Measurements from ENCODE around the gene PAQR9.

DNA sequence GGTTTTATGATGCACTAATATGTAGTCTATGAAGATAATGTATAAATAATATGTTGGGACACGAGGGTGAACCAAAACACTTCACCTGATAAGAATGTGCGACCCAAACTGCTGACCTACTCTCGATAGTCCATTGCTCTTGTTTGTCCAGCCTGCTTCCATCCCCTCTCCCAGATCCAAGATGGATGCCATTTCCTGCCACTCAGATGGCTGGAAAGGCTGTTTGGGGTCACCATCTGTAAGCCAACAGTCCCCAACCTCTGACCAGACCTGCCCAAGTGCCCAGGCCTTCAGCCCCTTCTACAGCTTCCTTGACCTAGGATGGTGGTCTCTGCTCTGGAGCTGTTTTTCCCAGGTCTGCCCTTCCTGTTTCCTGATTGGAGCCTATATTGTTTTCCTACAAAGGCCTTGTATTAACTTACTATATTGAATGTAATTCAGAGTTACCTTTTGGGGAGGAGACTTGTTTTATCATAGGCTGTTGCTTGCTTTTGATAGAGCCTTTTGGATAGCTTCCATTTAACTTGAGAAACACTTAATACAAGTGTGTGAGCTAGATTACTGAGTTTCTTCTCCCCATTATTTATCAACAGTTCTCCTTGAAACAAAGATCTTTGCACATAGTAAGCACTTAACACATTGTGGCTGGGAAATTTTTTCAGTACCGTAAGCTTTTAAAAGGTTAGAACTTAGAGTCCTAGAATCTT lies 5.0 kb upstream of the PAQR9 start:
- TF ChIP-seq, protein P1, sequence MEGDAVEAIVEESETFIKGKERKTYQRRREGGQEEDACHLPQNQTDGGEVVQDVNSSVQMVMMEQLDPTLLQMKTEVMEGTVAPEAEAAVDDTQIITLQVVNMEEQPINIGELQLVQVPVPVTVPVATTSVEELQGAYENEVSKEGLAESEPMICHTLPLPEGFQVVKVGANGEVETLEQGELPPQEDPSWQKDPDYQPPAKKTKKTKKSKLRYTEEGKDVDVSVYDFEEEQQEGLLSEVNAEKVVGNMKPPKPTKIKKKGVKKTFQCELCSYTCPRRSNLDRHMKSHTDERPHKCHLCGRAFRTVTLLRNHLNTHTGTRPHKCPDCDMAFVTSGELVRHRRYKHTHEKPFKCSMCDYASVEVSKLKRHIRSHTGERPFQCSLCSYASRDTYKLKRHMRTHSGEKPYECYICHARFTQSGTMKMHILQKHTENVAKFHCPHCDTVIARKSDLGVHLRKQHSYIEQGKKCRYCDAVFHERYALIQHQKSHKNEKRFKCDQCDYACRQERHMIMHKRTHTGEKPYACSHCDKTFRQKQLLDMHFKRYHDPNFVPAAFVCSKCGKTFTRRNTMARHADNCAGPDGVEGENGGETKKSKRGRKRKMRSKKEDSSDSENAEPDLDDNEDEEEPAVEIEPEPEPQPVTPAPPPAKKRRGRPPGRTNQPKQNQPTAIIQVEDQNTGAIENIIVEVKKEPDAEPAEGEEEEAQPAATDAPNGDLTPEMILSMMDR (conservative IDR thresholded peaks at IDR 0.05; ENCODE audit: low read length): no peak
- TF ChIP-seq EZH2phosphoT487 (IDR thresholded peaks at IDR 0.05; ENCODE audit: borderline replicate concordance, low read depth, low read length): no peak
